Coronary artery (tissue), 2 donors: ENCODE results near the gene CARMIL1.

Source experiments
- DNase-seq: peaks from one replicate; pipeline ENCODE4 v3.0.0-alpha.2; 2017; ENCODE audit warnings: low spot score
- H3K27ac ChIP-seq, 2 donors: fragments of 200-600 bp; sonication (generic); one replicate each; pipeline ENCODE4 v1.5.1; 2016 to 2019
- H3K4me3 ChIP-seq: fragments of 200-600 bp; sonication (generic); 2 replicates; pipeline ENCODE4 v1.5.1; 2016; ENCODE audit warnings: mild to moderate bottlenecking, moderate library complexity
- CTCF ChIP-seq: fragments of 200-600 bp; sonication (generic); IDR thresholded peaks from one replicate; pipeline ENCODE4 v1.5.1; 2019; ENCODE audit warnings: antibody characterized with exemption

The CARMIL1 gene

GRCh38 chr6:25239498-25239897 lies 39.7 kb upstream of the CARMIL1 start:
- Histone ChIP-seq H3K4me3 (no peak overlapping the region), H3K27ac (no peak overlapping the region)
- DNase-seq, result no peak
- no peak for TF ChIP-seq CTCF

DNA sequence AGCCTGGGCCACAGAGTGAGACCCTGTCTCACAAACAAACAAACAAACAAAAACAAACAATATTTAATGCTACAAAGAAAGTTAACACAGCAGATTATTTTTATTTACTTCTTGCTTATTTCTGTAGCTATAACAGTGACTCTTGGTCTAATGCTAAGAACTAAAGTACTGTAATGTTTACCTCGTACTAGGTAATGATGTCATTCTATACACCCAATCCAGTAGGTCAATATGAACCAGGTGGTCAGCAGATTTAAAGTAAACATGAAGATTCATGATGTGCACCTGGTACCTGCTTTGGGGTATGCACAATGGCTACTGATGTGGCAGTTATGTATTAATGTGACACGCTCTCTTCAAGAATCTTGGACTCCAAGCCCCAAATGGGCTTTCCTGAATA lies 36.6 kb upstream of the CARMIL1 start:
- DNase-seq, result no peak
- no peak for TF ChIP-seq CTCF
- Histone ChIP-seq H3K27ac (no peak overlapping the region), H3K4me3 (no peak overlapping the region)

- no peak overlapping the region for H3K27ac ChIP-seq
- DNase-seq, result no peak
- H3K4me3 ChIP-seq, result no peak overlapping the region
- TF ChIP-seq CTCF, result no peak
These were observed 34.3 kb upstream of the CARMIL1 start for GRCh38 chr6:25244865-25245264.

- H3K27ac ChIP-seq, result no peak overlapping the region
- DNase-seq, result no peak
- no peak overlapping the region for H3K4me3 ChIP-seq
- TF ChIP-seq CTCF, result no peak
These were observed 31.1 kb upstream of the CARMIL1 start for GRCh38 chr6:25248123-25248522.

DNA sequence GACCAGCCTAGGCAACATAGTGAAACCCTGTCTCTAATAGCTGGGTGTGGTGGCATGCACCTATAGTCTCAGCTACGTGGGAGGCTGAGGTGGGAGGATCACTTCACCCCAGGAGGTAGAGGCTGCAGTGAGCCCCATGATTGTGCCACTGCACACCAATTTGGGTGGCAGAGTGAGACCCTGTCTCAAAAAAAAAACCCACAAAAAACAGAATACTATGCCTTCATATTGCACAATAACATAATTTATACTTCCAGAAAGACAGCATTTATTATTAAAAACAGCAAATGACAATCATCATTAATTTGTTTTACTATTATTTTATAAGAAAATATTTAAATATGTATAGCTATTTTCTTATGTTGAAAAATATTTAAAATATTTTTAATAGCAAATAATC lies 30.0 kb upstream of the CARMIL1 start:
- H3K27ac ChIP-seq, result no peak overlapping the region
- no peak for DNase-seq
- no peak for TF ChIP-seq CTCF
- H3K4me3 ChIP-seq, result no peak overlapping the region

DNA sequence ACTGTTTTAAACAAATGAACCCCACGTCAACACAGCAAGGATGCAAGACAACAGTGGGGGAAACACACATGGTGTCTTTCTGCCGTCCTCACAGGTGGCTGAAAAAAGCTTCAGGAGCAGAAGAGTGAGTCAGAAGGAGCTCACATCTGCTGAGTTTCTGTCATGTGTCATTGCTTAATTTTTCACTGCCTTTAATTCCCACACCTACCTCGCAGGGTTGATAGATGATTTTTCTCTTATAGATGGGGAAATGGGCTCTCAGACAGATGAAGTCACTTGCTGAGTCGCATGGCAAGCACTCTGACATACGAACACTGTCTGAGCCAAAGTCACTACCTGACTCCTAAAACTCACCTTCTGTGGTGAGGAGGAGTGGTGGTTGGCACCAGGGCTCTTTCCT lies 28.3 kb upstream of the CARMIL1 start:
- Histone ChIP-seq H3K4me3 (no peak overlapping the region), H3K27ac (no peak overlapping the region)
- TF ChIP-seq CTCF, result no peak
- no peak for DNase-seq

DNA sequence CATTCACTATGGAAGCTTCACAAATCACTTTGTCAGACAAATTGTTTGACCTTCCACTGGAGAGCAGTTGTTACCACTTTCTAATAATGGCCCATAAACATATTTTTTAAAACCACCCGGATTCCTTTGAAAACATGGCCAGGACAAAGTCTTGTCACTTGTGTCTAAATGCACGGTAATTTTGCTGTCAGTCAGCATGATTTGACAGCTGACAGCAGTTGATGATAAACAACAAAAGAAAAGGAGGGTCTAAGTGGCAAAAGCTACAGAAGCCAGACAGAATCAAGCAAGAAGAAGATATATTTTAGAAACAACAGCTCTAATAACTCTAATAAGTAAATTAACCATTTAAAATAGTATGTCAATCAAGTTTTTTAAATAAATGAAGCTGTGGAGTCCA lies 27.7 kb upstream of the CARMIL1 start:
- TF ChIP-seq CTCF, result no peak
- Histone ChIP-seq H3K4me3 (no peak overlapping the region), H3K27ac (no peak overlapping the region)
- no peak for DNase-seq
